ENCODE data around the gene OAS2. TPM values are rescaled to one million over a fixed set of nuclear protein-coding genes. Genes with fewer than 3 reads are reported as not detected.

The OAS2 gene
- polyA plus RNA-seq, 1 donor (not counting 4 experiments of a cell fraction or from before 2014, with no cell fraction given) = 92.7 TPM

DNA sequence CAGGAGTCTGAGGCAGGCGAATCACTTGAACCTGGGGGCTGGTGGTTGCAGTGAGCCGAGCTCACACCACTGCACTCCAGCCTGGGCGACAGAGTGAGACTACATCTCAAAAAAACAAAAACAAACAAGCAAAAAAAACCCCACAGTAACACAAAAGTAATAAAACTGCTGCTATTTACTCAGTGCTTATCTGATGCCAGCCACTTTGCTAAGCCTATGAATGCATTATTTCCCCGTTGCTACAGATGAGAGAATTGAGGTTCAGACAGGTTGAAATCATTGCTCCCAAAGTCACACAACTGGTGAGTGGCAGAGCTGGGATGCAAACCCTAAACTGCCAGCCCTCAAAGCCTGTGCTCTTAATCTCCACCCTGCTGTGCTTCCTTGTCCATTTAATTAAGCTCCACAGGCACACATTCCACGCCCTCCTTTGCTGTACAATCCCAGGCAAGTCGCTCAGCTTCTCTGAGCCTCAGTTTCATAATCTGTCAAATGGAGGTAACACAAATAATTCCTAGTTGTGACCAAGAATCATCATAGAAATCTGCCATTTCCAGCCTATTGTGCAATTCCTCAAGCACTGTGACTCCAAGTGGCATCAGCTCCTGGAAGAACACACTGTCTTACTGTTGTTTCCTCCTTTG is 45.7 kb upstream of the OAS2 start:
- no peak for TF ChIP-seq EZH2 (IDR thresholded peaks at IDR 0.05; ENCODE audit: low read length)
- TF ChIP-seq, protein P1, sequence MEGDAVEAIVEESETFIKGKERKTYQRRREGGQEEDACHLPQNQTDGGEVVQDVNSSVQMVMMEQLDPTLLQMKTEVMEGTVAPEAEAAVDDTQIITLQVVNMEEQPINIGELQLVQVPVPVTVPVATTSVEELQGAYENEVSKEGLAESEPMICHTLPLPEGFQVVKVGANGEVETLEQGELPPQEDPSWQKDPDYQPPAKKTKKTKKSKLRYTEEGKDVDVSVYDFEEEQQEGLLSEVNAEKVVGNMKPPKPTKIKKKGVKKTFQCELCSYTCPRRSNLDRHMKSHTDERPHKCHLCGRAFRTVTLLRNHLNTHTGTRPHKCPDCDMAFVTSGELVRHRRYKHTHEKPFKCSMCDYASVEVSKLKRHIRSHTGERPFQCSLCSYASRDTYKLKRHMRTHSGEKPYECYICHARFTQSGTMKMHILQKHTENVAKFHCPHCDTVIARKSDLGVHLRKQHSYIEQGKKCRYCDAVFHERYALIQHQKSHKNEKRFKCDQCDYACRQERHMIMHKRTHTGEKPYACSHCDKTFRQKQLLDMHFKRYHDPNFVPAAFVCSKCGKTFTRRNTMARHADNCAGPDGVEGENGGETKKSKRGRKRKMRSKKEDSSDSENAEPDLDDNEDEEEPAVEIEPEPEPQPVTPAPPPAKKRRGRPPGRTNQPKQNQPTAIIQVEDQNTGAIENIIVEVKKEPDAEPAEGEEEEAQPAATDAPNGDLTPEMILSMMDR (optimal IDR thresholded peaks at IDR 0.05 in 1 of 3, IDR thresholded peaks at IDR 0.05 in 1 of 3, conservative IDR thresholded peaks at IDR 0.05 in 1 of 3; ENCODE audit: extremely low read depth in 1 of 3, insufficient read depth in 2 of 3, low read length in 3 of 3) = no peak
- dilution Hi-C loops (cut with MboI; ENCODE audit: extremely low pct_ligation_motif_present, low sequenced_read_pairs) = no loop called here
- DNase-seq (ENCODE audit: low read depth, low spot score) = no peak

DNA sequence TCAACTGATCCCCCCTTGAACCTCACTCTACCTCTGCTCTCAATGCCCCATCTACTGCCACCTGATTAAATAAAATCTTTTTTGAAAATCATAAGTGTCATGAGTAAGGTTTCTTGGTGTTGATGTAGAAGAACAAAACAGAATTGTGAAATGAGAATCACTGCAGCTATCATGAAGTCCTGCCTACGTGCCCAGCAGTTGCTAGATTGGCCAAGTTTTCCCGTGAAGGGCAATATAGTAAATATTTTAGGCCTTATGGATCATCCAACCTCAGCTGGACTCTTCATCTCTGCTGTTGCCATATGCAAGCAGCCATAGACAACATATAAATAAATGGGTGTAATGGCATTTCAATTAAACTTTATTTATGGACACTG is 45.2 kb upstream of the OAS2 start:
- Histone ChIP-seq H3K79me2 (ENCODE audit: control insufficient read depth, insufficient read depth, low read length) (no peaks in the 10 kb centered on the region), H3K9ac (ENCODE audit: control insufficient read depth, extremely low read depth, insufficient read depth, low read length) (no peak overlapping the region), H2AFZ (ENCODE audit: control insufficient read depth, low read length) (no peak overlapping the region), H3K27ac (ENCODE audit: control insufficient read depth, insufficient read depth, low read length) (no peak overlapping the region), H3K4me2 (ENCODE audit: control insufficient read depth, extremely low read depth, insufficient read depth, low read depth, low read length) (no peak overlapping the region), H3K36me3 (ENCODE audit: control insufficient read depth in 2 of 2, extremely low read depth in 1 of 2, insufficient read depth in 2 of 2, low read length in 2 of 2) (no peaks in the 10 kb centered on the region), H3K9me1 (ENCODE audit: control insufficient read depth, extremely low read depth, insufficient read depth, low read length) (no peaks in the 10 kb centered on the region), H3K4me1 (ENCODE audit: control insufficient read depth, extremely low read depth, insufficient read depth, low read length) (peaks cover 24% of the 10 kb centered on the region), H3K4me3 (ENCODE audit: control insufficient read depth in 2 of 3, extremely low read depth in 1 of 3, insufficient read depth in 2 of 3, low read depth in 1 of 3, low read length in 3 of 3) (no peak overlapping the region), H3K27me3 (ENCODE audit: control insufficient read depth, extremely low read depth, insufficient read depth, low read length) (no peaks in the 10 kb centered on the region), H3K9me3 (ENCODE audit: control insufficient read depth, low read depth, low read length) (no peaks in the 10 kb centered on the region), H4K20me1 (ENCODE audit: control insufficient read depth, extremely low read depth, insufficient read depth, low read length) (no peaks in the 10 kb centered on the region)
- DNase-seq (ENCODE audit: low read depth, low spot score) = no peak
- TF ChIP-seq, protein P1 (optimal IDR thresholded peaks at IDR 0.05 in 1 of 3, IDR thresholded peaks at IDR 0.05 in 1 of 3, conservative IDR thresholded peaks at IDR 0.05 in 1 of 3; ENCODE audit: extremely low read depth in 1 of 3, insufficient read depth in 2 of 3, low read length in 3 of 3) = no peak
- no peak for TF ChIP-seq EZH2 (IDR thresholded peaks at IDR 0.05; ENCODE audit: low read length)
- dilution Hi-C loops (cut with MboI; ENCODE audit: extremely low pct_ligation_motif_present, low sequenced_read_pairs) = no loop called here
- FAIRE-seq = no peak

More for the DNA sequence above, 45.7 kb upstream of the OAS2 start:
- H3K9ac ChIP-seq (ENCODE audit: control insufficient read depth, extremely low read depth, insufficient read depth, low read length) = no peak overlapping the region
- H3K9me3 ChIP-seq (ENCODE audit: control insufficient read depth, low read depth, low read length) = no peaks in the 10 kb centered on the region
- no peak overlapping the region for H3K4me2 ChIP-seq (ENCODE audit: control insufficient read depth, extremely low read depth, insufficient read depth, low read depth, low read length)
- H3K27ac ChIP-seq (ENCODE audit: control insufficient read depth, insufficient read depth, low read length) = no peak overlapping the region
- no peaks in the 10 kb centered on the region for H3K9me1 ChIP-seq (ENCODE audit: control insufficient read depth, extremely low read depth, insufficient read depth, low read length)
- no peak overlapping the region for H2AFZ ChIP-seq (ENCODE audit: control insufficient read depth, low read length)
- H3K36me3 ChIP-seq (ENCODE audit: control insufficient read depth in 2 of 2, extremely low read depth in 1 of 2, insufficient read depth in 2 of 2, low read length in 2 of 2) = no peaks in the 10 kb centered on the region
- no peak overlapping the region for H3K4me3 ChIP-seq (ENCODE audit: control insufficient read depth in 2 of 3, extremely low read depth in 1 of 3, insufficient read depth in 2 of 3, low read depth in 1 of 3, low read length in 3 of 3)
- H3K79me2 ChIP-seq (ENCODE audit: control insufficient read depth, insufficient read depth, low read length) = no peaks in the 10 kb centered on the region
- no peaks in the 10 kb centered on the region for H3K27me3 ChIP-seq (ENCODE audit: control insufficient read depth, extremely low read depth, insufficient read depth, low read length)
- FAIRE-seq = no peak
- H3K4me1 ChIP-seq (ENCODE audit: control insufficient read depth, extremely low read depth, insufficient read depth, low read length) = peaks cover 20% of the 10 kb centered on the region
- H4K20me1 ChIP-seq (ENCODE audit: control insufficient read depth, extremely low read depth, insufficient read depth, low read length) = no peaks in the 10 kb centered on the region

Measured in keratinocyte (primary cell).